Endothelial cell of umbilical vein (primary cell): ENCODE measurements around the gene MRPL17. TPM values are rescaled to one million over a fixed set of nuclear protein-coding genes. Genes with fewer than 3 reads are reported as not detected.

Experiments
- BruUV-seq: library from RNA; stranded (reverse); fragments of 400-500 nt; replicated peaks from 2 replicates; lab custom pipeline; 2021; lab: Mats Ljungman, UMichigan
- CTCF ChIA-PET: fragments of 300-600, 350-600 bp; sonication (Branson Sonifier 250); formaldehyde crosslinking; loops from one replicate; lab custom pipeline; 2021; ENCODE audit warnings: antibody characterized with exemption, inconsistent platforms; lab: Charles Lee
- POLR2A ChIA-PET: fragments of 300-600, 350-600 bp; sonication (Branson Sonifier 250); formaldehyde crosslinking; loops from one replicate; lab custom pipeline; 2021; ENCODE audit warnings: antibody characterized with exemption, inconsistent platforms; lab: Charles Lee
- DNase-seq: peaks from one replicate; pipeline ENCODE4 v3.0.0-alpha.2; 2011; ENCODE audit warnings: low read depth, low spot score
- FAIRE-seq: peaks from 2 replicates; lab custom pipeline; 2011; peaks lifted over from hg19 to GRCh38; lab: Jason Lieb, UNC
- H2AFZ ChIP-seq: 2 replicates; pipeline ENCODE4 v1.6.0; 2012; ENCODE audit warnings: low read depth, low read length, control low read depth, inconsistent platforms
- H3K27ac ChIP-seq: 2 replicates; pipeline ENCODE4 v1.5.1; 2011; ENCODE audit warnings: low read depth, mild to moderate bottlenecking, control low read depth, low read length, moderate library complexity; ENCODE audit not compliant: insufficient read depth
- H3K27me3 ChIP-seq, 2 experiments: 2 replicates each; pipeline versions ENCODE4 v1.6.0 to v1.6.1; 2011; ENCODE audit warnings: low read length in 2 of 2, mixed read lengths in 1 of 2; ENCODE audit not compliant: control insufficient read depth in 2 of 2, insufficient read depth in 2 of 2
- H3K36me3 ChIP-seq, 2 experiments: 2 replicates in 1 of 2; 3 replicates in 1 of 2; pipeline ENCODE4 v1.5.1; 2011; ENCODE audit warnings: low read length in 2 of 2, mild to moderate bottlenecking in 1 of 2, moderate library complexity in 1 of 2; ENCODE audit not compliant: control insufficient read depth in 2 of 2, insufficient read depth in 2 of 2; ENCODE audit errors: extremely low read depth in 1 of 2
- H3K4me1 ChIP-seq: 3 replicates; pipeline ENCODE4 v1.5.1; 2011; ENCODE audit warnings: mild to moderate bottlenecking, low read length; ENCODE audit not compliant: control insufficient read depth, insufficient read depth; ENCODE audit errors: extremely low read depth
- H3K4me2 ChIP-seq: 2 replicates; pipeline ENCODE4 v1.6.1; 2011; ENCODE audit warnings: low read length, control low read depth, mixed read lengths; ENCODE audit not compliant: insufficient read depth
- H3K4me3 ChIP-seq, 3 experiments: fragments of 200-600 bp in 1 of 3; sonication (generic), shearing (Covaris generic) in 1 of 3; replicated peaks in 1 of 3; 2 replicates each; pipeline ENCODE4 v1.5.1; 2011 to 2016; ENCODE audit warnings: control low read depth in 3 of 3, low read length in 3 of 3, mild to moderate bottlenecking in 2 of 3, inconsistent platforms in 1 of 3, low read depth in 1 of 3, moderate library complexity in 1 of 3; ENCODE audit not compliant: insufficient read depth in 1 of 3
- H3K79me2 ChIP-seq: 2 replicates; pipeline ENCODE4 v1.6.0; 2012; ENCODE audit warnings: low read length, inconsistent platforms; ENCODE audit not compliant: control insufficient read depth, insufficient read depth
- H3K9ac ChIP-seq: replicated peaks from 2 replicates; pipeline ENCODE3; 2011; ENCODE audit warnings: low read length, control low read depth; ENCODE audit not compliant: insufficient read depth; ENCODE audit errors: extremely low read depth
- H3K9me1 ChIP-seq: replicated peaks from 3 replicates; pipeline ENCODE4 v1.6.0; 2011; ENCODE audit warnings: mild to moderate bottlenecking, low read length; ENCODE audit not compliant: control insufficient read depth, insufficient read depth; ENCODE audit errors: extremely low read depth
- H3K9me3 ChIP-seq: replicated peaks from 2 replicates; pipeline ENCODE4 v1.5.1; 2012; ENCODE audit warnings: low read length, inconsistent platforms; ENCODE audit not compliant: control insufficient read depth, insufficient read depth
- H4K20me1 ChIP-seq: replicated peaks from 2 replicates; pipeline ENCODE3; 2011; ENCODE audit warnings: mild to moderate bottlenecking, low read length; ENCODE audit not compliant: control insufficient read depth, insufficient read depth; ENCODE audit errors: extremely low read depth
- CTCF ChIP-seq, 2 donors: IDR thresholded peaks; 1 replicate in 1 of 2; 2 replicates in 1 of 2; pipeline ENCODE4 v1.5.1; 2011; ENCODE audit warnings: low read length in 2 of 2, mild to moderate bottlenecking in 2 of 2, moderate library complexity in 2 of 2, control low read depth in 1 of 2, inconsistent platforms in 1 of 2, low read depth in 1 of 2; ENCODE audit not compliant: insufficient read depth in 1 of 2; ENCODE audit errors: extremely low read depth in 1 of 2
- GATA2 ChIP-seq: IDR thresholded peaks from 2 replicates; pipeline ENCODE4 v1.7.0; 2011; ENCODE audit warnings: low read depth, mild to moderate bottlenecking, moderate library complexity, mixed read lengths, low read length; ENCODE audit not compliant: insufficient read length, insufficient read depth
- POLR2A ChIP-seq: IDR thresholded peaks from 2 replicates; pipeline ENCODE4 v1.6.1; 2012; ENCODE audit warnings: low read depth, mild to moderate bottlenecking, control low read depth, low read length
- dilution Hi-C: fragments of 300-500 bp; cut with MboI; formaldehyde crosslinking; loops from one replicate; pipeline ENCODE4 v1.15.0; 2019; ENCODE audit warnings: low sequenced_read_pairs; ENCODE audit not compliant: extremely low pct_ligation_motif_present
- intact Hi-C: fragments of 100-400 bp; cut with micrococcal nuclease; formaldehyde crosslinking; loops from one replicate; pipeline ENCODE4 v1.10.0; 2022
- polyA plus RNA-seq, 4 experiments: library from polyadenylated mRNA; depleted of rRNA in 3 of 4; stranded (reverse) in 3 of 4; unstranded in 1 of 4; fragments of >200 nt; gene quantifications; 2 replicates each; pipeline versions ENCODE4 v1.2.1 to v1.2.3, GENCODE V29; 2011 to 2012; ENCODE audit warnings: missing spikeins in 1 of 4
- total RNA-seq: library from RNA; stranded (reverse); gene quantifications from 2 replicates; pipeline ENCODE4 v1.2.3, GENCODE V29; 2021

MRPL17 gene
- total and polyA plus RNA-seq, 2 donors (not counting 3 experiments of a cell fraction or from before 2014, with no cell fraction given) = 67.6 to 87.2 TPM

GRCh38 chr11:6671991-6672390 lies 11.1 kb downstream of the MRPL17 start:
- ChIA-PET POLR2A (no interaction called here), CTCF (interaction anchor here (0.6 to 2.3 kb wide), 6 partner anchors 10 to 141 kb away, joined by 3 to 8 read pairs (median 3); no protein-coding TSS in a partner anchor)
- Histone ChIP-seq H3K9me1 (no peaks in the 10 kb centered on the region), H3K4me1 (peaks cover 14% of the 10 kb centered on the region), H2AFZ (no peak overlapping the region), H3K4me2 (no peak overlapping the region), H3K36me3 (no peaks in the 10 kb centered on the region), H3K4me3 (no peak overlapping the region), H3K79me2 (no peaks in the 10 kb centered on the region), H3K27me3 (no peaks in the 10 kb centered on the region), H4K20me1 (no peaks in the 10 kb centered on the region), H3K9me3 (no peaks in the 10 kb centered on the region), H3K9ac (no peak overlapping the region), H3K27ac (no peak overlapping the region)
- dilution Hi-C loops (no loop called here), intact Hi-C loops (no loop called here)
- TF ChIP-seq POLR2A = no peak
- BruUV-seq = no TSS peak
- no peak for FAIRE-seq
- no peak for DNase-seq

GRCh38 chr11:6670202-6670830 lies 12.8 kb downstream of the MRPL17 start:
- no peak overlapping the region for H3K9ac ChIP-seq
- dilution Hi-C loops = no loop called here
- no peaks in the 10 kb centered on the region for H3K36me3 ChIP-seq
- no peaks in the 10 kb centered on the region for H3K79me2 ChIP-seq
- peaks cover 13% of the 10 kb centered on the region for H3K4me1 ChIP-seq
- no peak overlapping the region for H2AFZ ChIP-seq
- intact Hi-C loops = no loop called here
- CTCF ChIA-PET = interaction anchor here (0.8 kb wide), 1 partner anchor 36 kb away, joined by 3 read pairs; no protein-coding TSS in a partner anchor
- H3K27me3 ChIP-seq = no peaks in the 10 kb centered on the region
- no TSS peak for BruUV-seq
- H3K9me1 ChIP-seq = no peaks in the 10 kb centered on the region
- H3K4me2 ChIP-seq = no peak overlapping the region
- DNase-seq (no peak), FAIRE-seq (no peak)
- POLR2A ChIA-PET = no interaction called here
- TF ChIP-seq CTCF (IDR thresholded peaks at IDR 0.05; ENCODE audit: extremely low read depth in 1 of 2, insufficient read depth in 1 of 2, low read depth in 1 of 2, low read length in 2 of 2) (no peak), GATA2 (no peak)
- H3K27ac ChIP-seq = no peak overlapping the region
- no peak overlapping the region for H3K4me3 ChIP-seq
- no peaks in the 10 kb centered on the region for H4K20me1 ChIP-seq
- no peaks in the 10 kb centered on the region for H3K9me3 ChIP-seq
